Glomerular endothelial cell (primary cell): ENCODE data around the gene HCST. TPM values are rescaled to one million over a fixed set of nuclear protein-coding genes. Genes with fewer than 3 reads are reported as not detected.
"Not testable (repeated sequence)": the region's sequence is repeated elsewhere in the genome, so short reads cannot be mapped to it uniquely, and the experiment has no call there.

Experiments used
- DNase-seq: peaks from one replicate; pipeline ENCODE4 v3.0.0-alpha.2; 2011; ENCODE audit warnings: low read depth, low spot score; ENCODE audit errors: extremely low read depth
- total RNA-seq: library from RNA; depleted of rRNA; stranded (reverse); fragments of >200 nt; gene quantifications from 2 replicates; pipeline ENCODE4 v1.2.3, GENCODE V29; 2015

Gene HCST
- total RNA-seq, 1 donor from 2014 or later, result not detected

- no peak for DNase-seq
These were observed 1.3 kb downstream of the HCST start for GRCh38 chr19:35903550-35904179.

GRCh38 chr19:35904311-35905068 lies 2.2 kb downstream of the HCST start:
- no peak for DNase-seq

- DNase-seq, result no peak
These were observed 2.9 kb downstream of the HCST start for GRCh38 chr19:35905178-35905727.

GRCh38 chr19:35907377-35907745 lies 5.0 kb downstream of the HCST start:
- DNase-seq, result no peak

DNA sequence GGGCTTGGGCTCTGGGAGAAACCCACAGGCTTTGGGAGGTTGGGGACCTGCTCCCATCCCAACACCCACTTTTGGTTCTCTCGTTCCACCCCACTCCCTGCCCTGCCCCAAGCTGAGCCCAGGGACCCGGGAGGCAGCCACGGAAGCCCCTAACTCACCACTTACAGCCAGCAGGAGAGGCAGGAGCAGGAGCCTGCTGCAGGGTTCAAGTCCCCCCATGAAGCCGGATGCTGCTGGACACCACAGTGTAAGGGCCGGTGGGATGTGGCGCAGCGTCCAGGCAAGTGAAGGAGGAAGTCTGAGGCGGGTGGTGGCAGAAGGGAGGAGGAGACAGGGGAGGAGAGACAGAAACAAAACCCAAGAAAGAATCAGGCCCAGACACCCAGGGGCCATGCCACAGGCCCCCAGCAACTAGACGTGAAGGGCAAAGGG lies 5.7 kb downstream of the HCST start, which contains the start of gene TYROBP:
TYROBP (minus strand) TSS at position 286 of the 432 bp plus-strand sequence; CDS start at position 219, 67 bp downstream.
- no peak for DNase-seq

GRCh38 chr19:35908973-35909683 lies 6.8 kb downstream of the HCST start:
- DNase-seq, result no peak

DNA sequence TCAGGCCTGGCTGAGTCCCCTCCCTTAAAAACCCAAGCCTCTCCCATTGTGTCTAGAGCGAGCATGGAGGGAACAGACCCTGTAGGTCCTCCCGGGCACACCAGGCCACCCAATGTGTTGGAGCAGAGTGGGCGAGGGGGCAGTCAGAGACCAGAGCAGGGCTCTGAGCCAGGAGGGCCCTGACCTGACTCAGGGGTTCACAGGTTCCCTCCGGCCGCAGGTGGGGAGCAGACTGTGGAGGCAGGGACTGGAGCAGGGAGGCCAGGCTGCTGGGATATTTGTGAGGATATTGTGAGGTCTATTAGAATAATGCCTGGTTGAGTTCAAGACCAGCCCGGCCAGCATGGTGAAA lies 7.3 kb downstream of the HCST start:
- DNase-seq, result no peak

DNA sequence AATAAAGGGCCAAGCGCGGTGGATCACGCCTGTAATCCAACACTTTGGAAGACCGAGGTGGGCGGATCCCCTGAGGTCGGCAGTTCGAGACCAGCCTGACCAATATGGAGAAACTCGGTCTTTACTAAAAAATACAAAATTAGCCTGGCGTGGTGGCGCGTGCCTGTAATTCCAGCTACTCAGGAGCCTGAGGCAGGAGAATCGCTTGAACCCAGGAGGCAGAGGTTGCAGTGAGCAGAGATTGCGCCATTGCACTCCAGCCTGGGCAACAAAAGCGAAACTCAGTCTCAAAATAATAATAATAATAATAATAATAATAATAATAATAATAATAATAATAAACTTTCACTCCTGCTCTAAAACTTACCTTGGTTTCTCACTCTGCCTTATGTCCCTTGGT lies 8.0 kb downstream of the HCST start:
- DNase-seq, result not testable (repeated sequence)

DNA sequence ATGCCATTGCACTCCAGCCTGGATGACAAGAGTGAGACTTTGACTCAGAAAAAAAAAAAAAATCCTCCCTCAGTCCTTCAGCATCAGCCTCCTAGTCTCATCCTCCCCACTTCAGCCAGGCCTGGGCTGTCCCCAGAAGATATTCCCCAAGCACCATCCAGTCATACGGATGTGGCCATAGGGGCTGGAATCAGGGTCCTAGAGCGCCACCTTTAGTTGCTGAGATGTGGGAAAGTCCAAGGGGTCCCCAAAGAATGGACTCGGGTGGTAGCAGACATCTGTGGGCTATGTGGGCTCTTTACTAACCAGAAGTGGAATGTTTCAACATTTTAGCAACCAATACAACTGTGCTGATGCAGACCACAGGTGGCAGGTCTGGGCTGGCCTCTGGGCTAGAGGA lies 8.8 kb downstream of the HCST start:
- DNase-seq, result no peak

DNA sequence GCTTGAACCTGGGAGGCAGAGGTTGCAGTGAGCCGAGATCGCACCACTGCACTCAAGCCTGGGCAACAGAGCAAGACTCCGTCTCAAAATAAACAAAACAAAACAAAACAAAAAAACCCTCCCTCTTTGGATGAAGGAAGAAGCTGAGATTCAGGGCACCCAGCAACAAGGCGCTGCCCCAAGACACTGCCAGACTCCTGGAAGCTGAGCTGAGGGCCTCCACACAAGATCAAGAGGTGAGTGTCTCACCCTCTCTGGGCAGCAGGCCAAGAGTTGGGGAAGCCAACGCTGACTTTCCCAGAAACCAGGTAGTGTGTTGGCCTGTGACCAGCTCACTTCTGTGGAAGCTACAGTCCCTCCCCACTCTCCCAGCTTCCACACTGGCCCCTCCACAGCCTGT lies 9.5 kb downstream of the HCST start:
- DNase-seq, result no peak

GRCh38 chr19:35913589-35913988 lies 11.3 kb downstream of the HCST start:
- DNase-seq, result no peak

- DNase-seq, result no peak
These were observed 13.1 kb downstream of the HCST start for GRCh38 chr19:35915443-35915842.

DNA sequence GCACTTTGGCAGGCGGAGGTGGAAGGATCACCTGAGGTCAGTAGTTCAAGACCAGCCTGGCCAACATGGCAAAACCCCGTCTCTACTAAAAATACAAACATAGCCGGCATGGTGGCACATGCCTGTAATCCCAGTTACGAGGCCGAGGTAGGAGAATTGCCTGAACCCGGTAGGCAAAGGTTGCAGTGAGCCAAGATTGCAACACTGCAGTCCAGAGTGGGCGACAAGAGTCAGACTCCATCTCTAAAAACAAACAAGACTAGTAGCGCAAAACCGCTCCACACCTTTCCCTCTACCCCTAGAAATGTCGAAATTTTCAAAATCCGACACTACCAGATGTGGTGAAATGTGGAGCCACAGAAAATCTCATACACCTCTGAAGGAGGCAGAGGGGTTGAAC lies 17.0 kb downstream of the HCST start:
- DNase-seq, result no peak

- DNase-seq, result no peak
These were observed 18.7 kb downstream of the HCST start for GRCh38 chr19:35921012-35921411.

GRCh38 chr19:35925501-35925900 lies 23.2 kb downstream of the HCST start:
- no peak for DNase-seq

DNA sequence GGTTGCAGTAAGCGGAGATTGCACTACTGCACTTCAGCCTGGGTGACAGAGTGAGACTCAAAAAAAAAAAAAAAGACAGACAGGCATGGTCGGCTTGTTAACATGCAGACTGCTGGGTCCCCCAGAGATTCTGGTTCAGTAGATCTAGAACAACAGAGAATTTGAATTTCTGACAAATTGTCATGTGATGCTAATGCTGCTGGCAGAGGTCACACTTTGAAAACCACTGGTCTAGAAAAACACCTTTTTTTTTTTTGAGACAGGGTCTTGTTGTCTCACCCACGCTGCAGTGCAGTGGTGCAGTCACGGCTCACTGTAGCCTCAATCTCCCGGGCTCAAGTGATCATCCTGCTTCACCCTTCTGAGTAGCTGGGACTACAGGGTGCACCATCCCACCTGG lies 26.2 kb downstream of the HCST start:
- no peak for DNase-seq

DNA sequence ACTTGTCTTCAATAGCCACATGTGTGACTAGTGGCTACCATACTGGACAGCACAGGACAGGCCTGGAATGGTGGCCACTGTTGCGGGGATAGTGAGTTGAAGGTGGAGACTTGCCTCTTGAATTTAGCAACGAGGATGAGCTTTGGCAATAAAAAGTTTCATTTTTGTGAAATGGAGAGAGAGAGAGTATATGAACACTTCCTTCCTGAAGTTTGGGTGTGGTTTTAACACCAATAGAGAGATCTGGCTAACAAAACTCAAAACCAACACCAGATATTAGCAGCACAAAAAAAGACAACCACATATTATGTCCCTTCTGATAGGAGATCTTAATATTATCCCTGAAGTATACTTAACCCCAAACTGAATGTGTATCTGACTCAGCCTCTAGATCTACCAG lies 27.5 kb downstream of the HCST start:
- DNase-seq, result no peak

- peak; percentile 90 for DNase-seq
These were observed 29.0 kb downstream of the HCST start for GRCh38 chr19:35931161-35931873.

GRCh38 chr19:35931874-35932202 lies 29.5 kb downstream of the HCST start:
- DNase-seq, result no peak

DNA sequence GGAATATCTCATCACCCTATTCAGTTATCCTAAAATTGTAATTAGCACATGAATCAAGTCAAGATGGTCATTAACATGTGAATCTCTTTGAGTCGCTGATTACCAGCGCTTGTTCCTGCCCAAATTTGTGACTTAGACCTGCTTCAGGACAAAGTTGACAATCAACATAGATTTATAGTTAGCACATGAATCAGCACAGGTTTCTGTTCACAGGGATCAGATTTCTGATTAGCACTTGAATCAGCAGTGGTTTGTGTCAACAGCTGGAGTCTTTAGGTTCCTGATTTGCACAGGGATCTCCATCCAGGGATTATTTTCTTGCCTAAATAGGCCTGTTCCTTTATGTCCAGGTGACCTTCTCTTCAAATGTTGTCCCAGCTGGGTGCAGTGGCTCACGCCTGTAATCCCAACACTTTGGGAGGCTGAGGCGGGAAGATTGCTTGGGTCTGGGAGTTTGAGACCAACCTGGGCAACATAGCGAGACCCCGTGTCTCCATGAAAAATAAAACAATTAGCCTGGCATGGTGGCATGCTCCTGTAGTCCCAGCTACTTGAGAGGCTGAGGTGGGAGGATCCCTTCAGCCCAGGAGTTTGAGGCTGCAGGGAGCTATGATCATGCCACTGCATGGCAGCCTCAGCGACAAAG lies 30.1 kb downstream of the HCST start:
- no peak for DNase-seq
